HL-60 (cell line): ENCODE measurements around the gene DTYMK.

Experiments used
- TF ChIP-seq, protein P1 (sequence below): IDR thresholded peaks from one replicate; pipeline ENCODE4 v1.5.1; 2011; ENCODE audit warnings: low read length, control low read depth, inconsistent platforms; ENCODE audit not compliant: insufficient read depth
- TF ChIP-seq, protein P2 (sequence below): IDR thresholded peaks from 2 replicates; pipeline ENCODE4 v1.6.1; 2012; ENCODE audit warnings: low read depth; ENCODE audit not compliant: insufficient replicate concordance

DNA sequence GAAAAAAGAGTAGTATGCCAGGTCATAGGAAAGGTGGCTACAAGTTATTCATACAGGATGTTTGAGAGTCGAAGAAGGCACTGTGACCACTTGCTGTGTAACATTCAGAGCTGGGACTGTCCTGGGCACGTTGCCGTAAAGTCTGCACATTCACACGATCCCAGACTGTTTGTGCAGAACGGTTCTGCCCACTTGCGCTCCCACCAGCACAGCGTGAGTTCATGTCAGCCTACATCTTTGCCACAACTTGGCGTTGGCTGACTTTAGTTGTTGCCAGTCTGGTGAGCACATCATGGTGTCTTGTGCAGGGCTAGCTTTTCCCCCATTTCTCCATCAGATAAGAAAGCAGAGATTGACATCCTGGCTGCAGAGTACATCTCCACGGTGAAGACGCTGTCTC is 22.3 kb upstream of the DTYMK start:
- TF ChIP-seq, protein P1, sequence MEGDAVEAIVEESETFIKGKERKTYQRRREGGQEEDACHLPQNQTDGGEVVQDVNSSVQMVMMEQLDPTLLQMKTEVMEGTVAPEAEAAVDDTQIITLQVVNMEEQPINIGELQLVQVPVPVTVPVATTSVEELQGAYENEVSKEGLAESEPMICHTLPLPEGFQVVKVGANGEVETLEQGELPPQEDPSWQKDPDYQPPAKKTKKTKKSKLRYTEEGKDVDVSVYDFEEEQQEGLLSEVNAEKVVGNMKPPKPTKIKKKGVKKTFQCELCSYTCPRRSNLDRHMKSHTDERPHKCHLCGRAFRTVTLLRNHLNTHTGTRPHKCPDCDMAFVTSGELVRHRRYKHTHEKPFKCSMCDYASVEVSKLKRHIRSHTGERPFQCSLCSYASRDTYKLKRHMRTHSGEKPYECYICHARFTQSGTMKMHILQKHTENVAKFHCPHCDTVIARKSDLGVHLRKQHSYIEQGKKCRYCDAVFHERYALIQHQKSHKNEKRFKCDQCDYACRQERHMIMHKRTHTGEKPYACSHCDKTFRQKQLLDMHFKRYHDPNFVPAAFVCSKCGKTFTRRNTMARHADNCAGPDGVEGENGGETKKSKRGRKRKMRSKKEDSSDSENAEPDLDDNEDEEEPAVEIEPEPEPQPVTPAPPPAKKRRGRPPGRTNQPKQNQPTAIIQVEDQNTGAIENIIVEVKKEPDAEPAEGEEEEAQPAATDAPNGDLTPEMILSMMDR, result no peak
- TF ChIP-seq, protein P2, sequence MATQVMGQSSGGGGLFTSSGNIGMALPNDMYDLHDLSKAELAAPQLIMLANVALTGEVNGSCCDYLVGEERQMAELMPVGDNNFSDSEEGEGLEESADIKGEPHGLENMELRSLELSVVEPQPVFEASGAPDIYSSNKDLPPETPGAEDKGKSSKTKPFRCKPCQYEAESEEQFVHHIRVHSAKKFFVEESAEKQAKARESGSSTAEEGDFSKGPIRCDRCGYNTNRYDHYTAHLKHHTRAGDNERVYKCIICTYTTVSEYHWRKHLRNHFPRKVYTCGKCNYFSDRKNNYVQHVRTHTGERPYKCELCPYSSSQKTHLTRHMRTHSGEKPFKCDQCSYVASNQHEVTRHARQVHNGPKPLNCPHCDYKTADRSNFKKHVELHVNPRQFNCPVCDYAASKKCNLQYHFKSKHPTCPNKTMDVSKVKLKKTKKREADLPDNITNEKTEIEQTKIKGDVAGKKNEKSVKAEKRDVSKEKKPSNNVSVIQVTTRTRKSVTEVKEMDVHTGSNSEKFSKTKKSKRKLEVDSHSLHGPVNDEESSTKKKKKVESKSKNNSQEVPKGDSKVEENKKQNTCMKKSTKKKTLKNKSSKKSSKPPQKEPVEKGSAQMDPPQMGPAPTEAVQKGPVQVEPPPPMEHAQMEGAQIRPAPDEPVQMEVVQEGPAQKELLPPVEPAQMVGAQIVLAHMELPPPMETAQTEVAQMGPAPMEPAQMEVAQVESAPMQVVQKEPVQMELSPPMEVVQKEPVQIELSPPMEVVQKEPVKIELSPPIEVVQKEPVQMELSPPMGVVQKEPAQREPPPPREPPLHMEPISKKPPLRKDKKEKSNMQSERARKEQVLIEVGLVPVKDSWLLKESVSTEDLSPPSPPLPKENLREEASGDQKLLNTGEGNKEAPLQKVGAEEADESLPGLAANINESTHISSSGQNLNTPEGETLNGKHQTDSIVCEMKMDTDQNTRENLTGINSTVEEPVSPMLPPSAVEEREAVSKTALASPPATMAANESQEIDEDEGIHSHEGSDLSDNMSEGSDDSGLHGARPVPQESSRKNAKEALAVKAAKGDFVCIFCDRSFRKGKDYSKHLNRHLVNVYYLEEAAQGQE, result no peak
